K562 (cell line): ENCODE data around the gene MRPL11.

Experiments used
- CTCF ChIP-seq, 3 experiments: IDR thresholded peaks in 2 of 3; conservative IDR thresholded peaks in 1 of 3; 2 replicates each; pipeline ENCODE4 v1.5.1; 2011 to 2012; ENCODE audit warnings: low read length in 3 of 3, mild to moderate bottlenecking in 3 of 3, control low read depth in 2 of 3, improper control_type of control experiment in 1 of 3, inconsistent platforms in 1 of 3, low read depth in 1 of 3, mixed read lengths in 1 of 3, moderate library complexity in 1 of 3; ENCODE audit not compliant: insufficient read depth in 2 of 3
- NFIC ChIP-seq: fragments of 450-650 bp; IDR thresholded peaks from 2 replicates; pipeline ENCODE4 v1.6.1; 2017; ENCODE audit warnings: mild to moderate bottlenecking, inconsistent platforms
- RAD21 ChIP-seq, 2 experiments: fragments of 250-450 bp in 1 of 2; fragments of 450-650 bp in 1 of 2; sonication (Bioruptor Pico) in 1 of 2; formaldehyde crosslinking in 1 of 2; IDR thresholded peaks in 1 of 2; conservative IDR thresholded peaks in 1 of 2; 2 replicates each; pipeline versions ENCODE4 v1.4.0 to v1.8.0; 2020 to 2022; ENCODE audit warnings: mild to moderate bottlenecking in 2 of 2, moderate library complexity in 1 of 2
- RBM25 ChIP-seq: fragments of 200-400 bp; formaldehyde crosslinking; IDR thresholded peaks from 2 replicates; pipeline ENCODE4 v1.6.1; 2018; ENCODE audit warnings: low read length, low read depth, moderate library complexity; ENCODE audit not compliant: severe bottlenecking
- RCOR1 ChIP-seq, 2 experiments: IDR thresholded peaks; 2 replicates each; pipeline ENCODE4 v1.6.1; 2012; ENCODE audit warnings: low read depth in 2 of 2, low read length in 2 of 2, borderline replicate concordance in 1 of 2, improper control_type of control experiment in 1 of 2
- SRF ChIP-seq, 2 experiments: fragments of 250-450, 450-650 bp in 1 of 2; sonication (Bioruptor Pico) in 1 of 2; sonication (generic) in 1 of 2; formaldehyde crosslinking; IDR thresholded peaks; 2 replicates each; pipeline versions ENCODE4 v1.5.0 to v1.5.1; 2020 to 2022; ENCODE audit warnings: mild to moderate bottlenecking in 1 of 2, missing genetic modification reagents in 1 of 2
- ZBTB8A ChIP-seq: fragments of 450-650 bp; IDR thresholded peaks from 2 replicates; pipeline ENCODE4 v1.6.1; 2018; ENCODE audit warnings: mild to moderate bottlenecking, moderate library complexity; ENCODE audit not compliant: partially characterized antibody
- ZNF561 ChIP-seq: fragments of 450-650 bp; formaldehyde crosslinking; conservative IDR thresholded peaks from 2 replicates; pipeline ENCODE4 v1.4.0; 2020; ENCODE audit warnings: mild to moderate bottlenecking, moderate library complexity
- TF ChIP-seq, protein P1 (sequence below): sonication (generic); formaldehyde crosslinking; IDR thresholded peaks from 2 replicates; pipeline ENCODE4 v1.5.0; 2020; ENCODE audit warnings: missing genetic modification reagents

- TF ChIP-seq SRF (CRISPR knock-in tag; IDR thresholded peaks at IDR 0.05): no peak
- no peak for TF ChIP-seq RAD21 (CRISPR knock-in tag; conservative IDR thresholded peaks at IDR 0.05 in 1 of 2, IDR thresholded peaks at IDR 0.05 in 1 of 2)
- no peak for TF ChIP-seq ZNF561 (CRISPR knock-in tag)
- no peak for TF ChIP-seq CTCF (IDR thresholded peaks at IDR 0.05 in 2 of 3, conservative IDR thresholded peaks at IDR 0.05 in 1 of 3; ENCODE audit: insufficient read depth in 2 of 3, low read depth in 1 of 3, low read length in 3 of 3)
- no peak for TF ChIP-seq NFIC
- no peak for TF ChIP-seq RCOR1 (IDR thresholded peaks at IDR 0.05; ENCODE audit: borderline replicate concordance in 1 of 2, low read depth in 2 of 2, low read length in 2 of 2)
- TF ChIP-seq RBM25: no peak
- TF ChIP-seq ZBTB8A: no peak
- TF ChIP-seq, protein P1, sequence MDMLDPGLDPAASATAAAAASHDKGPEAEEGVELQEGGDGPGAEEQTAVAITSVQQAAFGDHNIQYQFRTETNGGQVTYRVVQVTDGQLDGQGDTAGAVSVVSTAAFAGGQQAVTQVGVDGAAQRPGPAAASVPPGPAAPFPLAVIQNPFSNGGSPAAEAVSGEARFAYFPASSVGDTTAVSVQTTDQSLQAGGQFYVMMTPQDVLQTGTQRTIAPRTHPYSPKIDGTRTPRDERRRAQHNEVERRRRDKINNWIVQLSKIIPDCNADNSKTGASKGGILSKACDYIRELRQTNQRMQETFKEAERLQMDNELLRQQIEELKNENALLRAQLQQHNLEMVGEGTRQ (CRISPR knock-in tag): no peak
Observed at GRCh38 chr11:66454828-66455227, 16.2 kb upstream of the MRPL11 start.
